GM18868 (cell line): Measurements from ENCODE around the gene ATXN10.
"Not testable (repeated sequence)": the region's sequence is repeated elsewhere in the genome, so short reads cannot be mapped to it uniquely, and the experiment has no call there.

Experiments used
- ATAC-seq: cut with Tn5 transposase; IDR thresholded peaks from one replicate; pipeline ENCODE4 v1.9.1; 2021; ENCODE audit warnings: mild to moderate bottlenecking, moderate library complexity; ENCODE audit not compliant: unreplicated experiment

The ATXN10 gene

GRCh38 chr22:45704648-45705047, 33.0 kb downstream of the ATXN10 start:
- ATAC-seq: no peak

- no peak for ATAC-seq
Measured at GRCh38 chr22:45707605-45708004, 36.0 kb downstream of the ATXN10 start.

GRCh38 chr22:45708145-45708544, 36.5 kb downstream of the ATXN10 start:
- ATAC-seq: no peak

- no peak for ATAC-seq
Measured at GRCh38 chr22:45709060-45709739, 37.6 kb downstream of the ATXN10 start.

GRCh38 chr22:45709866-45710265, 38.2 kb downstream of the ATXN10 start:
- no peak for ATAC-seq

GRCh38 chr22:45710469-45710868, 38.8 kb downstream of the ATXN10 start:
- no peak for ATAC-seq

GRCh38 chr22:45714390-45714789, 42.8 kb downstream of the ATXN10 start:
- ATAC-seq: not testable (repeated sequence)

- ATAC-seq: no peak
Measured at GRCh38 chr22:45717789-45718188, 46.2 kb downstream of the ATXN10 start.

GRCh38 chr22:45718391-45718790, 46.8 kb downstream of the ATXN10 start:
- no peak for ATAC-seq

GRCh38 chr22:45720839-45721378, 49.3 kb downstream of the ATXN10 start:
- ATAC-seq: no peak

GRCh38 chr22:45722006-45722405, 50.4 kb downstream of the ATXN10 start:
- ATAC-seq: no peak

- no peak for ATAC-seq
Measured at GRCh38 chr22:45726081-45726480, 54.4 kb downstream of the ATXN10 start.

GRCh38 chr22:45731041-45731797, 59.6 kb downstream of the ATXN10 start:
- no peak for ATAC-seq

GRCh38 chr22:45731798-45732495, 60.3 kb downstream of the ATXN10 start:
- no peak for ATAC-seq

- no peak for ATAC-seq
Measured at GRCh38 chr22:45735273-45735672, 63.6 kb downstream of the ATXN10 start.

GRCh38 chr22:45738206-45738605, 66.6 kb downstream of the ATXN10 start:
- no peak for ATAC-seq

- no peak for ATAC-seq
Measured at GRCh38 chr22:45740236-45740635, 68.6 kb downstream of the ATXN10 start.

- ATAC-seq: no peak
Measured at GRCh38 chr22:45742866-45743450, 71.3 kb downstream of the ATXN10 start.

- ATAC-seq: no peak
Measured at GRCh38 chr22:45743687-45744086, 72.1 kb downstream of the ATXN10 start.

- no peak for ATAC-seq
Measured at GRCh38 chr22:45744442-45744841, 72.8 kb downstream of the ATXN10 start.

GRCh38 chr22:45750626-45751025, 79.0 kb downstream of the ATXN10 start:
- ATAC-seq: no peak
